Peyer's patch (tissue), 4 donors: ENCODE data around the gene YLPM1. TPM values are rescaled to one million over a fixed set of nuclear protein-coding genes. Genes with fewer than 3 reads are reported as not detected.

ENCODE experiments used
- DNase-seq, 3 donors: peaks; one replicate each; pipeline ENCODE4 v3.0.0-alpha.2; 2017 to 2019
- H3K27ac ChIP-seq, 4 donors: fragments of 200-600 bp; sonication (generic); one replicate each; pipeline ENCODE4 v1.5.1; 2016 to 2019
- H3K27me3 ChIP-seq, 2 donors: fragments of 200-600 bp; sonication (generic); one replicate each; pipeline ENCODE4 v1.5.1; 2019
- H3K36me3 ChIP-seq, 3 donors: fragments of 200-600 bp; sonication (generic); one replicate each; pipeline ENCODE4 v1.5.1; 2016 to 2019
- H3K4me1 ChIP-seq, 4 donors: fragments of 200-600 bp; sonication (generic); one replicate each; pipeline ENCODE4 v1.5.1; 2016 to 2019
- H3K4me3 ChIP-seq, 4 donors: fragments of 200-600 bp; sonication (generic); 1 replicate in 3 of 4; 2 replicates in 1 of 4; pipeline ENCODE4 v1.5.1; 2016 to 2019; ENCODE audit warnings: mild to moderate bottlenecking in 1 of 4
- H3K9me3 ChIP-seq, 4 donors: fragments of 200-600 bp; sonication (generic); one replicate each; pipeline ENCODE4 v1.5.1; 2016 to 2019; ENCODE audit warnings: mild to moderate bottlenecking in 1 of 4
- CTCF ChIP-seq, 6 experiments: fragments of 450-650 bp in 4 of 6; fragments of 200-600 bp in 2 of 6; sonication (generic) in 1 of 6; IDR thresholded peaks; one replicate each; pipeline ENCODE4 v1.5.1; 2017 to 2019; ENCODE audit warnings: antibody characterized with exemption in 6 of 6, mild to moderate bottlenecking in 3 of 6, moderate library complexity in 1 of 6
- POLR2A ChIP-seq, 2 donors: fragments of 450-650 bp; IDR thresholded peaks; one replicate each; pipeline ENCODE4 v1.5.1; 2017; ENCODE audit warnings: antibody characterized with exemption in 2 of 2, mild to moderate bottlenecking in 2 of 2, moderate library complexity in 2 of 2
- total RNA-seq, 4 donors: library from RNA; depleted of rRNA; stranded (reverse); fragments of >200 nt; gene quantifications; one replicate each; pipeline ENCODE4 v1.1.0, GENCODE V29; 2016

The YLPM1 gene
- total RNA-seq, 4 donors from 2014 or later: 44.0 to 95.7 (median 62.9) TPM

DNA sequence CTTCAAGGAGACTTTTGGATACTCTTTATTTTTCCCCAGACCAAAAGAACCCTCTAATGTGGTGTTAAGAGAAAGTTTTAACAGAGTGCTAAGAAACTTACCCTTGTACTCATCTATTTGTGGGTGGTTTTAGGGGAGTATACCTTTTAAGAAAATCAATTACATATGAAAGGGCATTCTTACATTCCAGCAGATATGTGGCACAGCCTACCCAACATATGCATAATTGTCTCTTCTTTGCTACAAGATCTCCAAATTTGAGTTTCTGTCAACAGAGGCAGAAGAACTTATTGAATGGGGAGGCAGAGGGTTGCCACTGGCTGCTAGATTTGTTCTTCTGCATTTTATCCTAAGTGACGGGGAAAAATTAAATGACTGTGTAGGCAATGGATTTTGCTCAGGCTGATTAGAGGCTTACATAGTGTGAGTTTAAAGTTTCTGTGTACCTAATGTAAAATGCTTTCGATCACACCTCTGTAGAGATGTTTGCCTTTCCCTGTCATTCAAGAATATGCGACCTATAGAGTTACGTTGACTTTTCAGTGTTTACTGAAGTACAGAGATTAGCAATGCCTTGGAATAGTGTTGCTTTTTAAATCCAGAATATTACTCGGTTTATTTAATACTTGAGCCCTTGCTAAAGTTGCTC, 58.3 kb downstream of the YLPM1 start:
- no peaks in the 10 kb centered on the region for H3K9me3 ChIP-seq
- H3K27me3 ChIP-seq: no peaks in the 10 kb centered on the region
- H3K27ac ChIP-seq: no peak overlapping the region
- DNase-seq: no peak
- peaks cover 0 to 63% (median 0%) of the 10 kb centered on the region in 3 donors for H3K36me3 ChIP-seq
- H3K4me1 ChIP-seq: no peaks in the 10 kb centered on the region
- H3K4me3 ChIP-seq: no peak overlapping the region
- TF ChIP-seq POLR2A (IDR thresholded peaks at IDR 0.05) (no peak), CTCF (IDR thresholded peaks at IDR 0.05) (no peak)

GRCh38 chr14:74824997-74825396, 61.9 kb downstream of the YLPM1 start:
- Histone ChIP-seq H3K4me3 (no peak overlapping the region), H3K36me3 (peaks cover 0 to 46% (median 0%) of the 10 kb centered on the region in 3 donors), H3K4me1 (no peaks in the 10 kb centered on the region)

DNA sequence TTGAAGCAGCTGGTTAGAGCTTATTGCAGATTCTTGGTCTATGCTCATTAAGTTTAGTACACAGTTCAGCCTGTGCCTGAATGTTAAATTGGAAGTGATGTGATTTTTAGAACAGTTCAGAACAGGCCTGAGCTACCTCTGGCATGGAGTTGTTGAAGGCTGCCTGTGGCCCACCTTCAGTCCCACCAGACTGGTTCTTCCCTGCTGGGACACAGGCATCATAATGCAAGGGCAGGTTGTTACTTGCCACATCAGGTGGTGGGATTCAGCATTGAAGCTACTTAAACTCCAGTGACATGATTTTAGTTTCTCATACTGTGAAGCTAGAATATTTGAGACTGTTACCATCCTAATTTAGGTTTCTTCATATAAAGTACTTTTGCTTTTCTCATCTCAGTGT, 63.5 kb downstream of the YLPM1 start:
- Histone ChIP-seq H3K27ac (no peak overlapping the region), H3K9me3 (no peaks in the 10 kb centered on the region), H3K4me3 (no peak overlapping the region), H3K27me3 (no peaks in the 10 kb centered on the region), H3K4me1 (no peaks in the 10 kb centered on the region), H3K36me3 (peaks cover 0 to 46% (median 0%) of the 10 kb centered on the region in 3 donors)
- no peak for TF ChIP-seq POLR2A (IDR thresholded peaks at IDR 0.05)
- no peak for TF ChIP-seq CTCF (IDR thresholded peaks at IDR 0.05)
- DNase-seq: no peak

More at GRCh38 chr14:74824997-74825396, 61.9 kb downstream of the YLPM1 start:
- Histone ChIP-seq H3K27ac (no peak overlapping the region), H3K27me3 (no peaks in the 10 kb centered on the region), H3K9me3 (no peaks in the 10 kb centered on the region)
- no peak for DNase-seq
- no peak for TF ChIP-seq CTCF (IDR thresholded peaks at IDR 0.05)
- no peak for TF ChIP-seq POLR2A (IDR thresholded peaks at IDR 0.05)

GRCh38 chr14:74829251-74829650, 66.1 kb downstream of the YLPM1 start:
- TF ChIP-seq CTCF (IDR thresholded peaks at IDR 0.05) (no peak), POLR2A (IDR thresholded peaks at IDR 0.05) (no peak)
- no peaks in the 10 kb centered on the region for H3K4me1 ChIP-seq
- no peak overlapping the region for H3K27ac ChIP-seq
- DNase-seq: no peak
- no peaks in the 10 kb centered on the region for H3K9me3 ChIP-seq
- no peak overlapping the region for H3K4me3 ChIP-seq
- no peaks in the 10 kb centered on the region for H3K27me3 ChIP-seq
- H3K36me3 ChIP-seq: peaks cover 0 to 42% (median 0%) of the 10 kb centered on the region in 3 donors

- Histone ChIP-seq H3K9me3 (no peaks in the 10 kb centered on the region), H3K27me3 (no peaks in the 10 kb centered on the region), H3K4me1 (peaks cover 0 to 9% (median 0%) of the 10 kb centered on the region in 4 donors), H3K36me3 (peaks cover 0 to 50% (median 0%) of the 10 kb centered on the region in 3 donors), H3K27ac (no peak overlapping the region), H3K4me3 (no peak overlapping the region)
- DNase-seq: no peak
- no peak for TF ChIP-seq POLR2A (IDR thresholded peaks at IDR 0.05)
- TF ChIP-seq CTCF (IDR thresholded peaks at IDR 0.05): no peak
These were observed 69.7 kb downstream of the YLPM1 start for GRCh38 chr14:74832849-74833248.
